Cardiac ventricle fibroblast (primary cell): ENCODE data around the gene COL6A2. TPM values are rescaled to one million over a fixed set of nuclear protein-coding genes. Genes with fewer than 3 reads are reported as not detected.

Experiments used
- total RNA-seq: library from RNA; depleted of rRNA; stranded (reverse); fragments of >200 nt; gene quantifications from 2 replicates; pipeline ENCODE4 v1.2.3, GENCODE V29; 2015

Gene COL6A2
- total RNA-seq, result 5,191 and 6,443 TPM in 2 replicates

DNA sequence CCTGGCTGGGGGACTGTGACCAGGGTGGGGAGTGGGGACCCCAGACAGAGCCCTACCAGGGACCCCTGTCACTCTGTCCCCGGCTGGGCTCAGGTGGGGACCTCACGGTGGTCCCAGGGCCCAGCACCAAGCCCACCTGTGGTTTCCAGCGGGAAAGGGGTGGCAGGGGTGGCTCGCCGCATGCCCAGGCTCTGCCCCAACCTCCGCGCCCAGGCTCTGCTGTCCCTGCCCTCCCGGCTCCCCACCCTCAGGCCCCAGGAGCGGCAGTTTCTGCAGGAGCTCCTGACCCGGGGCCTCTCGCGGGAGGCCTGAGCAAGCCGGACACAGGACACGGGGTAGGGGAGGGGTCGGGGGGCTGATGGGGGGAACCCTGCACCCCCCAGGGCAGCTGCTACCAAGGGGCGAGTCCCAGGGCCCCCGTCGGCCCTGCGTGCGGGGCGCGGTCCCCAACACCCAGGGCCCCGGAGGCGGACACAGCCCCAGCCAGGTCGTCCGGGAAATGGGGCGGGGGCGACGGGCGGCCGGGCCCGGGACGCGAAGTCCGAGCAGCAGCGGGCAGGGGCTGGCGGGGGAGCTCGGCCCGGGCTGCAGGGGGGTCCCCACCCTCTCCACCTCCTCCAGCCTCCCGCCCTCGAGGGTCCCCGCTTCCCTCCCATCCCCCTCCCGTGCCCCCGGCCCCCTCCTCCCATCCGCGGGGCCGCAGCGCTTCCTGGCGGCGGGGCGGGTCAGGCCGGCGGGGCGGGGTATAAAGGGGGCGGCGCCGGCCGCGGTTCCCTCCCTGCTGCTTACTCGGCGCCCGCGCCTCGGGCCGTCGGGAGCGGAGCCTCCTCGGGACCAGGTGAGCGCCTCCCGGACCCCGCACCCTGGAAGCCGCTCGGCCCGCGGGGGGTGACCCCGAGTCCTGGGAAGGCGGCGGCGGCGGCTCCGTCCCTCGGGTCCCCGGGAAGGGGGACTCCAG is at the start of gene COL6A2:
COL6A2 (plus strand) TSS at position 777 of the 958 bp plus-strand sequence.

DNA sequence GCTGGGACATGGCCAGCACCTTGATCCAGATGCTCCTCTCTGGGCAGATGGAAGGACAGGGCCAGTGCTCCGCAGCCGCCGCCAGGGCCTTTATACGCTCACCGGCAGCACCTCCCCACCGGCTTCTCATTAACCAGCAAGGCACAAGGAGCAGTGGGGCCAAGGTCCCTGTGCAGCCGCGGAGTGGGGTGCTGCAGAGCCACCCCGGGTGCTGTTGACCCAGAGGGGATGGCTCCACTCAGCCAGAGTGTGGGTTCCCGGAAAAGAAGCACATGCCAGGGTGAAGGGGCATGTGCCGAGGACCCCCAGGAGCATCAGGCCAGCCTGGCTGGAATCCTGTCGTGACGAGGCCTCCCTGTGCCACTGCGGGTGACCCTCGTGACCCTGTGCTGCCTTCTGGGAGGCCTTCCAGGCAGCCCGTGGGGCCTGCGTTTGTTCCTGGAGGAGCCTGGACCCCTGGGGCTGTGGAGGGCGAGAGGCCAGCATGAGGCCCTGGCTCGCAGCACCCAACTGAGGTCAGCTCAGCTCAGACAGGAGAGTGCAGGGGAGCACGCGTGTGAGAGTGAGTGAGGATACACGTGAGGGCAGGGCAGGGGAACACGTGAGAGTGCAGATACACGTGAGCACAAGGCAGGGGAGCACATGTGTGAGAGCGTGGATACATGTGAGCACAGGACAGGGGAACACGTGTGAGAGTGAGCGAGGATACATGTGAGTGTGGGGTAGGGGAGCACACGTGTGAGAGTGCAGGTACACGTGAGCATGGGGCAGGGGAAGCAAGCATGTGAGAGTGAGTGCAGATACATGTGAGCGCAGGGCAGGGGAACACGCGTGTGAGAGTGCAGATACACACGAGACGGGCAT is 57.8 kb downstream of the COL6A2 start, which contains the start of gene FTCD:
FTCD (minus strand) TSS at position 66 of the 864 bp plus-strand sequence; CDS start at position 10, 56 bp downstream.

Other genes starting within 250 kb of the COL6A2 start
- gene COL6A1, start 116.3 kb upstream of the COL6A2 start, total RNA-seq, result 7,403 and 7,693 TPM in 2 replicates
- not detected in 2 replicates for gene FTCD, start 57.5 kb downstream of the COL6A2 start, total RNA-seq
- gene SPATC1L, start 86.3 kb downstream of the COL6A2 start, total RNA-seq, result 22.2 and 26.4 TPM in 2 replicates
- 61.1 and 66.4 TPM in 2 replicates for gene LSS, start 130.7 kb downstream of the COL6A2 start, total RNA-seq
- 48.5 and 49.3 TPM in 2 replicates for gene MCM3AP, start 187.5 kb downstream of the COL6A2 start, total RNA-seq
- gene YBEY, start 188.2 kb downstream of the COL6A2 start, total RNA-seq, result 28.9 and 29.6 TPM in 2 replicates
- gene C21orf58, start 225.8 kb downstream of the COL6A2 start, total RNA-seq, result 1.3 and 2.3 TPM in 2 replicates
- gene PCNT, start 226.0 kb downstream of the COL6A2 start, total RNA-seq, result 18.0 and 21.5 TPM in 2 replicates